ENCODE results near the gene WAC. TPM values are rescaled to one million over a fixed set of nuclear protein-coding genes. Genes with fewer than 3 reads are reported as not detected.

WAC gene
- total and polyA plus RNA-seq, 2 experiments from 2014 or later: 59.4 to 116 TPM

DNA sequence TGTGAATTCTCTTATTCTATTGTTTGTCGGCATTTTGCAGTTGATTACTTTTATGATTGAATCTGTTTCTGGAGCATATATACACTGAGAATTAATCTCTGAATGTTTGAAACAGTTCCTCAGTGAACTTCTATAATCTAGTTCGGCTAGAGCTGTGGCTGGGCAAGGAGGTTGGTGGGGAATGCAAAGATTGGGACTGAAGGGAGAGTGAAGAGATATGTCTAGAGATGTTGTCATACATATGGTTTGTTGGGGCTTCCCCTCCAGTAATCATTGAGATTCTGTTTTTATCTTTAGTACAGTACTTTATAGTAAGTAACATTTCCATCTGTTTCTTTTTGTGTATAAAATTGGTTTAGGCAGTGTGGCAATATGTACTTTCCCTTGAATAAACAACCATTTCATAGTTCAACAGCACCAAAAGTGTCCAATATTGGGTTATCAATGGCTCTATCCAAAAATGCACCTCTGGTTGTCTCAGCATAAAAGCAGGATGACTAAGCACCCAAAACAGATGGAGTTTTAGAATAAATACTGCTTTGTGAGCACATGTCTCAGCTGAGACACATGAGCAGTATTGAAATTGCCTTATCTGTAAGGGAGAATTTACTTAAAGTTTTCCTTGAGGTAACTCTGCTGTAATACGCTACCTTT, 36.7 kb downstream of the WAC start (continued):
- TF ChIP-seq, protein P1, sequence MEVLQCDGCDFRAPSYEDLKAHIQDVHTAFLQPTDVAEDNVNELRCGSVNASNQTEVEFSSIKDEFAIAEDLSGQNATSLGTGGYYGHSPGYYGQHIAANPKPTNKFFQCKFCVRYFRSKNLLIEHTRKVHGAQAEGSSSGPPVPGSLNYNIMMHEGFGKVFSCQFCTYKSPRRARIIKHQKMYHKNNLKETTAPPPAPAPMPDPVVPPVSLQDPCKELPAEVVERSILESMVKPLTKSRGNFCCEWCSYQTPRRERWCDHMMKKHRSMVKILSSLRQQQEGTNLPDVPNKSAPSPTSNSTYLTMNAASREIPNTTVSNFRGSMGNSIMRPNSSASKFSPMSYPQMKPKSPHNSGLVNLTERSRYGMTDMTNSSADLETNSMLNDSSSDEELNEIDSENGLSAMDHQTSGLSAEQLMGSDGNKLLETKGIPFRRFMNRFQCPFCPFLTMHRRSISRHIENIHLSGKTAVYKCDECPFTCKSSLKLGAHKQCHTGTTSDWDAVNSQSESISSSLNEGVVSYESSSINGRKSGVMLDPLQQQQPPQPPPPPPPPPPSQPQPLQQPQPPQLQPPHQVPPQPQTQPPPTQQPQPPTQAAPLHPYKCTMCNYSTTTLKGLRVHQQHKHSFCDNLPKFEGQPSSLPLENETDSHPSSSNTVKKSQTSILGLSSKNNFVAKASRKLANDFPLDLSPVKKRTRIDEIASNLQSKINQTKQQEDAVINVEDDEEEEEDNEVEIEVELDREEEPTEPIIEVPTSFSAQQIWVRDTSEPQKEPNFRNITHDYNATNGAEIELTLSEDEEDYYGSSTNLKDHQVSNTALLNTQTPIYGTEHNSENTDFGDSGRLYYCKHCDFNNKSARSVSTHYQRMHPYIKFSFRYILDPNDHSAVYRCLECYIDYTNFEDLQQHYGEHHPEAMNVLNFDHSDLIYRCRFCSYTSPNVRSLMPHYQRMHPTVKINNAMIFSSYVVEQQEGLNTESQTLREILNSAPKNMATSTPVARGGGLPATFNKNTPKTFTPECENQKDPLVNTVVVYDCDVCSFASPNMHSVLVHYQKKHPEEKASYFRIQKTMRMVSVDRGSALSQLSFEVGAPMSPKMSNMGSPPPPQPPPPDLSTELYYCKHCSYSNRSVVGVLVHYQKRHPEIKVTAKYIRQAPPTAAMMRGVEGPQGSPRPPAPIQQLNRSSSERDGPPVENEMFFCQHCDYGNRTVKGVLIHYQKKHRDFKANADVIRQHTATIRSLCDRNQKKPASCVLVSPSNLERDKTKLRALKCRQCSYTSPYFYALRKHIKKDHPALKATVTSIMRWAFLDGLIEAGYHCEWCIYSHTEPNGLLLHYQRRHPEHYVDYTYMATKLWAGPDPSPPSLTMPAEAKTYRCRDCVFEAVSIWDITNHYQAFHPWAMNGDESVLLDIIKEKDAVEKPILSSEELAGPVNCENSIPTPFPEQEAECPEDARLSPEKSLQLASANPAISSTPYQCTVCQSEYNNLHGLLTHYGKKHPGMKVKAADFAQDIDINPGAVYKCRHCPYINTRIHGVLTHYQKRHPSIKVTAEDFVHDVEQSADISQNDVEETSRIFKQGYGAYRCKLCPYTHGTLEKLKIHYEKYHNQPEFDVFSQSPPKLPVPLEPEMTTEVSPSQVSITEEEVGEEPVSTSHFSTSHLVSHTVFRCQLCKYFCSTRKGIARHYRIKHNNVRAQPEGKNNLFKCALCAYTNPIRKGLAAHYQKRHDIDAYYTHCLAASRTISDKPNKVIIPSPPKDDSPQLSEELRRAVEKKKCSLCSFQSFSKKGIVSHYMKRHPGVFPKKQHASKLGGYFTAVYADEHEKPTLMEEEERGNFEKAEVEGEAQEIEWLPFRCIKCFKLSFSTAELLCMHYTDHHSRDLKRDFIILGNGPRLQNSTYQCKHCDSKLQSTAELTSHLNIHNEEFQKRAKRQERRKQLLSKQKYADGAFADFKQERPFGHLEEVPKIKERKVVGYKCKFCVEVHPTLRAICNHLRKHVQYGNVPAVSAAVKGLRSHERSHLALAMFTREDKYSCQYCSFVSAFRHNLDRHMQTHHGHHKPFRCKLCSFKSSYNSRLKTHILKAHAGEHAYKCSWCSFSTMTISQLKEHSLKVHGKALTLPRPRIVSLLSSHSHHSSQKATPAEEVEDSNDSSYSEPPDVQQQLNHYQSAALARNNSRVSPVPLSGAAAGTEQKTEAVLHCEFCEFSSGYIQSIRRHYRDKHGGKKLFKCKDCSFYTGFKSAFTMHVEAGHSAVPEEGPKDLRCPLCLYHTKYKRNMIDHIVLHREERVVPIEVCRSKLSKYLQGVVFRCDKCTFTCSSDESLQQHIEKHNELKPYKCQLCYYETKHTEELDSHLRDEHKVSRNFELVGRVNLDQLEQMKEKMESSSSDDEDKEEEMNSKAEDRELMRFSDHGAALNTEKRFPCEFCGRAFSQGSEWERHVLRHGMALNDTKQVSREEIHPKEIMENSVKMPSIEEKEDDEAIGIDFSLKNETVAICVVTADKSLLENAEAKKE (CRISPR knock-in tag; IDR thresholded peaks at IDR 0.05): no peak
- TF ChIP-seq EZH2phosphoT487 (IDR thresholded peaks at IDR 0.05; ENCODE audit: unreplicated experiment) (no peak), STAT1 (IDR thresholded peaks at IDR 0.05; ENCODE audit: unreplicated experiment) (no peak), ZNF114 (CRISPR knock-in tag; IDR thresholded peaks at IDR 0.05) (no peak)
- TF ChIP-seq, protein P2, sequence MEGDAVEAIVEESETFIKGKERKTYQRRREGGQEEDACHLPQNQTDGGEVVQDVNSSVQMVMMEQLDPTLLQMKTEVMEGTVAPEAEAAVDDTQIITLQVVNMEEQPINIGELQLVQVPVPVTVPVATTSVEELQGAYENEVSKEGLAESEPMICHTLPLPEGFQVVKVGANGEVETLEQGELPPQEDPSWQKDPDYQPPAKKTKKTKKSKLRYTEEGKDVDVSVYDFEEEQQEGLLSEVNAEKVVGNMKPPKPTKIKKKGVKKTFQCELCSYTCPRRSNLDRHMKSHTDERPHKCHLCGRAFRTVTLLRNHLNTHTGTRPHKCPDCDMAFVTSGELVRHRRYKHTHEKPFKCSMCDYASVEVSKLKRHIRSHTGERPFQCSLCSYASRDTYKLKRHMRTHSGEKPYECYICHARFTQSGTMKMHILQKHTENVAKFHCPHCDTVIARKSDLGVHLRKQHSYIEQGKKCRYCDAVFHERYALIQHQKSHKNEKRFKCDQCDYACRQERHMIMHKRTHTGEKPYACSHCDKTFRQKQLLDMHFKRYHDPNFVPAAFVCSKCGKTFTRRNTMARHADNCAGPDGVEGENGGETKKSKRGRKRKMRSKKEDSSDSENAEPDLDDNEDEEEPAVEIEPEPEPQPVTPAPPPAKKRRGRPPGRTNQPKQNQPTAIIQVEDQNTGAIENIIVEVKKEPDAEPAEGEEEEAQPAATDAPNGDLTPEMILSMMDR (conservative IDR thresholded peaks at IDR 0.05; ENCODE audit: low read depth in 2 of 2): no peak

DNA sequence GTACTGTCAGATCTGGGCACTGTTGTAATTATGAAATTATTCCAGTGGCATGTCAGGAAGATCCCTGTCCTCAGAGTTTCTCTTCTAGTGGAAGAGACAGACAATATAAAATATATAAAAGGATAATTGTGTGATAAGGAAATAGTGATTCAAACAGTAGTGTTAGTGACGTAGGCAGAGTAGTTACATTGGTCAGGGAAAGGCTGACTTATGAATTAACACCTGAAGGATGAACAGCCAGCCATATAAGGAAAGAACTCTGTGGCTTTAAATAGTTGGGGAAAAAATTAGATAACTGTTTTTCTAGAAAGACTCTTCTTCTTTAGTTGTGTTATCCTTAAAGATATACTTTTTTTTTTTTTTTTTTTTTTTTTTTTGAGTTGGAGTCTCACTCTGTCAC, 37.7 kb downstream of the WAC start:
- Histone ChIP-seq H3K36me3 (ENCODE audit: insufficient read depth) (peaks cover 8% of the 10 kb centered on the region; the same call in 1 of the 2 replicates), H3K4me2 (no peak overlapping the region), H4K20me1 (replicated peaks; ENCODE audit: insufficient read depth) (peaks cover 89% of the 10 kb centered on the region), H3K27ac (ENCODE audit: low read depth) (no peak overlapping the region), H2AFZ (no peak overlapping the region), H3K27me3 (ENCODE audit: insufficient read depth) (no peaks in the 10 kb centered on the region), H3K4me3 (no peak overlapping the region), H3K79me2 (replicated peaks; ENCODE audit: insufficient read depth) (peaks cover 100% of the 10 kb centered on the region), H3F3A (replicated peaks; ENCODE audit: low read depth) (no peaks in the 10 kb centered on the region), H3K4me1 (ENCODE audit: insufficient read depth) (peaks cover 23% of the 10 kb centered on the region; the same call in 1 of the 2 replicates), H3K9me2 (ENCODE audit: insufficient read depth) (no peaks in the 10 kb centered on the region)
- Mint-ChIP-seq H3K27ac (no peak overlapping the region), H3K4me3 (no peak overlapping the region), H3K36me3 (ENCODE audit: low read depth) (peaks cover 26% of the 10 kb centered on the region; the same call in 2 of the 3 replicates), H3K4me1 (peaks cover 15% of the 10 kb centered on the region), H3K9me3 (no peaks in the 10 kb centered on the region), H3K27me3 (ENCODE audit: insufficient read depth, low read depth, poor library complexity) (no peaks in the 10 kb centered on the region)
- no peak for DNase-seq (ENCODE audit: low spot score)
- ATAC-seq: no peak
- TF ChIP-seq ZNF114 (CRISPR knock-in tag; IDR thresholded peaks at IDR 0.05) (no peak), POLR2AphosphoS5 (IDR thresholded peaks at IDR 0.05; ENCODE audit: low read depth) (no peak), JUNB (IDR thresholded peaks at IDR 0.05; ENCODE audit: unreplicated experiment) (no peak)
- TF ChIP-seq, protein P1 (CRISPR knock-in tag; IDR thresholded peaks at IDR 0.05): no peak
